Neuron (in vitro differentiated cells): ENCODE data around the gene HOXD8.

ENCODE experiments used
- H2AFZ ChIP-seq: one replicate; pipeline ENCODE4 v1.6.1; 2013; ENCODE audit warnings: low read depth, mild to moderate bottlenecking, inconsistent platforms, low read length, moderate library complexity
- H3K27me3 ChIP-seq: one replicate; pipeline ENCODE4 v1.6.1; 2013; ENCODE audit warnings: low read length; ENCODE audit not compliant: insufficient read depth
- H3K36me3 ChIP-seq: one replicate; pipeline ENCODE4 v1.6.1; 2013; ENCODE audit warnings: low read length; ENCODE audit not compliant: insufficient read depth
- H3K4me1 ChIP-seq: one replicate; pipeline ENCODE4 v1.6.1; 2013; ENCODE audit warnings: low read length; ENCODE audit not compliant: insufficient read depth
- H3K4me3 ChIP-seq: 2 replicates; pipeline ENCODE4 v1.5.1; 2013; ENCODE audit warnings: mild to moderate bottlenecking, low read length, moderate library complexity
- H3K9me3 ChIP-seq: one replicate; pipeline ENCODE4 v1.6.1; 2013; ENCODE audit warnings: low read length

The HOXD8 gene

GRCh38 chr2:176121190-176122051, 8.1 kb upstream of the HOXD8 start:
- Histone ChIP-seq H3K27me3 (peaks cover 99% of the 10 kb centered on the region), H3K36me3 (no peaks in the 10 kb centered on the region), H3K4me1 (peaks cover 7% of the 10 kb centered on the region), H3K4me3 (no peak overlapping the region), H2AFZ (no peak overlapping the region), H3K9me3 (peaks cover 12% of the 10 kb centered on the region)

- Histone ChIP-seq H3K4me3 (peak overlapping the region; percentile 42), H3K27me3 (peaks cover 96% of the 10 kb centered on the region), H3K4me1 (peaks cover 7% of the 10 kb centered on the region), H3K9me3 (peaks cover 5% of the 10 kb centered on the region), H3K36me3 (no peaks in the 10 kb centered on the region), H2AFZ (peak overlapping the region; percentile 96)
Observed at GRCh38 chr2:176122052-176122682, 7.3 kb upstream of the HOXD8 start.

- Histone ChIP-seq H3K27me3 (peaks cover 95% of the 10 kb centered on the region), H3K4me1 (peaks cover 7% of the 10 kb centered on the region), H3K4me3 (peak within 1 kb of the TSS; percentile 42), H3K9me3 (peaks cover 2% of the 10 kb centered on the region), H2AFZ (peak within 1 kb of the TSS; percentile 96), H3K36me3 (no peaks in the 10 kb centered on the region)
Observed at GRCh38 chr2:176122683-176123410, 6.7 kb upstream of the HOXD8 start, which contains the start of gene HOXD9. HOXD9 (plus strand) TSS chr2:176122719; CDS start chr2:176122769, 50 bp downstream.

GRCh38 chr2:176123411-176124109, 5.9 kb upstream of the HOXD8 start:
- Histone ChIP-seq H2AFZ (no peak overlapping the region), H3K9me3 (no peaks in the 10 kb centered on the region)

GRCh38 chr2:176124110-176124946, 5.2 kb upstream of the HOXD8 start:
- Histone ChIP-seq H3K4me1 (peaks cover 7% of the 10 kb centered on the region), H3K9me3 (no peaks in the 10 kb centered on the region), H3K27me3 (peaks cover 96% of the 10 kb centered on the region), H2AFZ (no peak overlapping the region), H3K36me3 (no peaks in the 10 kb centered on the region), H3K4me3 (no peak overlapping the region)

More at GRCh38 chr2:176123411-176124109, 5.9 kb upstream of the HOXD8 start:
- Histone ChIP-seq H3K27me3 (peaks cover 95% of the 10 kb centered on the region), H3K4me3 (peak overlapping the region; percentile 42), H3K4me1 (peaks cover 7% of the 10 kb centered on the region), H3K36me3 (no peaks in the 10 kb centered on the region)

- Histone ChIP-seq H3K27me3 (peaks cover 90% of the 10 kb centered on the region), H3K36me3 (no peaks in the 10 kb centered on the region), H3K9me3 (no peaks in the 10 kb centered on the region), H3K4me1 (peaks cover 7% of the 10 kb centered on the region), H2AFZ (no peak overlapping the region), H3K4me3 (no peak overlapping the region)
Observed at GRCh38 chr2:176124947-176125771, 4.3 kb upstream of the HOXD8 start.

- Histone ChIP-seq H3K9me3 (no peaks in the 10 kb centered on the region), H3K27me3 (peaks cover 89% of the 10 kb centered on the region), H3K4me3 (no peak overlapping the region), H3K4me1 (peaks cover 7% of the 10 kb centered on the region), H2AFZ (no peak overlapping the region), H3K36me3 (no peaks in the 10 kb centered on the region)
Observed at GRCh38 chr2:176125772-176126054, 3.8 kb upstream of the HOXD8 start.

GRCh38 chr2:176126929-176127773, 2.4 kb upstream of the HOXD8 start:
- H3K4me1 ChIP-seq: peaks cover 7% of the 10 kb centered on the region
- H3K4me3 ChIP-seq: no peak overlapping the region
- peaks cover 89% of the 10 kb centered on the region for H3K27me3 ChIP-seq
- H2AFZ ChIP-seq: no peak overlapping the region
- no peaks in the 10 kb centered on the region for H3K9me3 ChIP-seq
- H3K36me3 ChIP-seq: no peaks in the 10 kb centered on the region

- Histone ChIP-seq H3K27me3 (peaks cover 89% of the 10 kb centered on the region), H3K36me3 (no peaks in the 10 kb centered on the region), H2AFZ (no peak overlapping the region), H3K4me1 (peaks cover 2% of the 10 kb centered on the region), H3K9me3 (no peaks in the 10 kb centered on the region), H3K4me3 (no peak overlapping the region)
Observed at GRCh38 chr2:176127774-176128072, 1.8 kb upstream of the HOXD8 start.

- H3K4me1 ChIP-seq: no peaks in the 10 kb centered on the region
- H2AFZ ChIP-seq: peak overlapping the region; percentile 93
- H3K27me3 ChIP-seq: peaks cover 89% of the 10 kb centered on the region
- H3K9me3 ChIP-seq: no peaks in the 10 kb centered on the region
- no peak overlapping the region for H3K4me3 ChIP-seq
- H3K36me3 ChIP-seq: no peaks in the 10 kb centered on the region
Observed at GRCh38 chr2:176128172-176128981, 1.1 kb upstream of the HOXD8 start.
